ENCODE results near the gene SPINT4.
"Not testable (repeated sequence)": the region's sequence is repeated elsewhere in the genome, so short reads cannot be mapped to it uniquely, and the experiment has no call there.

The SPINT4 gene

DNA sequence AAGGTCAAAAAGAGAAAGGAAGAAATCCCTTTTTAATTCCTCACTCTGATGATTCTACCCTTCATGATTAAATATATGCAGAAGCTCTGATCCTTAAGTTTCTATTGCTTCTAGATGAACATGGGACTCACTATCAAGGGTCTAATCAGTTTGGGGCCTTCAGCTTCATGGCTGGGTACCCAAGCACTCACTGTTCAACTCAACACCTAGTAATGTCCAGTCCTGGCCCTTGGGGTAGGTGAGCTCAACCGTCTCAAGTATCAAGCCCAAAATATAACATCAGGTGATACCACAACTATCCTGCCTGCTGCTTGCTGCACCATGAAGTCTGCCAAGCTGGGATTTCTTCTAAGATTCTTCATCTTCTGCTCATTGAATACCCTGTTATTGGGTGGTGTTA, at the start of gene SPINT4:
Gene SPINT4 (plus strand): TSS at position 301 of the 400 bp plus-strand sequence. CDS start 21 bp downstream, at position 322.
- DNase-seq: no peak

GRCh38 chr20:45672765-45673164, 49.4 kb upstream of the SPINT4 start:
- DNase-seq: no peak

- no peak for DNase-seq
Measured at GRCh38 chr20:45679650-45680049, 42.5 kb upstream of the SPINT4 start.

DNA sequence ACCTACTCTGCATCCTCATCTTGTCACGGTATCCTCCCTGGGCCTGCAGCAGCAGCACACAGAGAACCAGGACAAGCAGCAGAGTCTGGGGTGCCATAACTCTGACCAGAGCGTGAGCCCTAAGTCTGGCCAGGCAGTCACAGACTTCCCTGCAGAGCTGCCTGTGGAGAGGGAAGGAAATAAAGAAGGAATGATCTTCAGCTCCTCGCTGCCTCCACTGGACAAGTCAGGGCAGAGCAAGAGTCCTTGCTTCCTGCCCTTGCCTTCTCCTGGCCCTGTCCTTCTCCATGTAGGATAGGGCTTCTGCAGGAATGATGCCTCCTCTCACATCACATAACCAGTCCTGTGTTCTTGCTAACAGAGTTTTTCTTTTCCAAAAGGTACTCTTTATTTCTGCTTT, 36.3 kb upstream of the SPINT4 start:
- DNase-seq: no peak

- DNase-seq: not testable (repeated sequence)
Measured at GRCh38 chr20:45693346-45693745, 28.8 kb upstream of the SPINT4 start.

GRCh38 chr20:45695496-45695895, 26.7 kb upstream of the SPINT4 start:
- DNase-seq: no peak

DNA sequence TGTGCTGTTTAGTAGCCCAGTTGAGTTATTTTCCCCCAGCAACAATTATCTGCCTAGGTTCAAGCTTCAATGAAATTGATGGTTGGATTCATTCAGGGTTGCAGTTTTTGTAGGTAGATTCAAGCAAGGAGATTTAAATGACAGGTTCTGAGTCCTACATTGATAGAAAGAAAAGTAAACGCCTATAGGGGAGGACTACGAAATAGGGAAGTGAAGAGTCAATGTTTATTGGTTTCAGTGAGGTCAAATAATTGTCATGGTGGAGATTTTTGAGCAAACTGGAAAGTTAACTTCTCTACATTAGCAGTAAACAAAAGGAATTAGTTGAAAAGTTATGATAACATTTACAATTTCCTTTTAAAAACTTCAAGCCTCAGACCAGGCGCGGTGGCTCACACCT, 21.0 kb upstream of the SPINT4 start:
- DNase-seq: no peak

GRCh38 chr20:45701873-45702272, 20.3 kb upstream of the SPINT4 start, which contains the start of gene WFDC13:
TSS of gene WFDC13 (plus strand) at chr20:45702038. CDS start at chr20:45702124, 86 bp downstream.
- no peak for DNase-seq

GRCh38 chr20:45704969-45705637, 17.0 kb upstream of the SPINT4 start, which contains the start of gene WFDC10B:
TSS of gene WFDC10B (minus strand) at chr20:45705019. CDS start at chr20:45685992, 19,027 bp downstream.
- peak; percentile 1 for DNase-seq

DNA sequence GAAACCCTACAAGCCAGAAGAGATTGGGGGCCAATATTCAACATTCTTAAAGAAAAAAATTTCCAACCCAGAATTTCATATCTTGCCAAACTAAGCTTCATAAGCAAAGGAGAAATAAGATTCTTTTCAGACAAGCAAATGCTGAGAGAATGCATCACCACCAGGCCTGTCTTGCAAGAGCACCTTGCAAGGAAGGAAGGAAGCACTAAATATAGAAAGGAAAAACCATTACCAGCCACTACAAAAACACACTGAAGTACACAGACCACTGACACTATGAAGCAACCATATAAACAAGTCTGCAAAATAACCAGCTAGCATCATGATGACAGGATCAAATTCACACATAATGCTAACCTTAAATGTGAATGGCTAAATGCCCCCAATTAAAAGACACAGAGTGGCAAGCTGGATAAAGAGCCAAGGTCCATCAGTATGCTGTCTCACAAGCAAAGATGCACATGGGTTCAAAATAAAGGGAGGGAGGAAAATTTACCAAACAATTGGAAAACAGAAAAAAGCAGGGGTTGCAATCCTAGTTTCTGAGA, 5.9 kb upstream of the SPINT4 start:
- DNase-seq: not testable (repeated sequence)

DNA sequence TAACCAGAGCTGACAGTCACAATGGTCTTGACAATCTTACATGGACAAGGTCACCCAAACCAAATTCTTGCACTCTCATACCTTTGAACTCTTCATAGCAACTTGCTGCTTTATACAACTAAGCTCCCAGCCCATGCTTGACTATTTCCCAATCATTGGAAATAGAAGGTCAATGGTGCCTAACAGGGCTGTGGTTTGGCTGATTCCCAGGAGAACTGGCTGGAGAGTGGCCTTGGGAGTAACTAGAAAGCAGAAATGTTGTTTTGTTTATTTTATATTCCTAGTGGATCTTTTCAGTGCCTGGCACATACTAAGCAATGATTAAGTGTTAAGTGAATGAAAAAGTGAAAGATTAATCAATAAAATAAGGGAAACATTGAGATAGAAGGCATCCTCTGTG, 3.0 kb downstream of the SPINT4 start:
- no peak for DNase-seq

GRCh38 chr20:45727044-45727443, 4.9 kb downstream of the SPINT4 start:
- no peak for DNase-seq

- no peak for DNase-seq
Measured at GRCh38 chr20:45732199-45732598, 10.1 kb downstream of the SPINT4 start.

DNA sequence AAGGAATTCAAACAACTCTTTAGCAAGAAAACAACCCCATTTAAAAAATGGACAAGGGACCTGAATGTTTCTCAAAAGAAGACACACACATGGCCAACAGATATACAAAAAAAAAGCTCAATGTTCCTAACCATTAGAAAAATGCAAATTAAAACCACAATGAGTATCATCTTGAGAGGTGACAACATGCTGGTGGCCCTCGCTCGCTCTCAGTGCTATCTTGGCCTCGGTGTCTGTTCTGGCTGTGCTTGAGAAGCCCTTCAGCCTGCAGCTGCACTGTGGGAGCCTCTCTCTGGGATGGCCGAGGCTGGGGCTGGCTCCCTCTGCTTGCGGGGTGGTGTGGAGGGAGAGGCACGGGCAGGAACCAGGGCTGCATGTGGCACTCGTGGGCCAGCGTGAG, 13.4 kb downstream of the SPINT4 start:
- DNase-seq: no peak

- DNase-seq: no peak
Measured at GRCh38 chr20:45735988-45736387, 13.8 kb downstream of the SPINT4 start.

- no peak for DNase-seq
Measured at GRCh38 chr20:45742596-45742995, 20.4 kb downstream of the SPINT4 start.

DNA sequence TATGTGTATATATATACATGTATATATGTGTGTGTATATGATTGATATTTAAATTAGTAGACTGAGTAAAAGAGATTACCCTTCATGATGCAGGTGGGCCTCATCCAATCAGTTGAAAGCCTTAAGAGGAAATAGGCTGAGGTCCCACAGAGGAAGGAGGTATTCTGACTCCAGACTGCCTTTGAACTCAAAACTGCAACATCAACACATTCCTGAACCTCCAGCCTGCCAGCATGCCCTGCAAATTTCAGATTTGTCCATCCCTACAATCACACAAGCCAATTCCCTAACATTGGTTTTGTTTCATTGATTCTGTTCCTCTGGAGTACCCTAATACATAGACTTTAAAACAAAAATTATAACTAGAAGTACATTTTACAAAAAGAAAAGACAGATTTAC, 22.9 kb downstream of the SPINT4 start:
- no peak for DNase-seq

GRCh38 chr20:45751721-45752120, 29.6 kb downstream of the SPINT4 start:
- no peak for DNase-seq

DNA sequence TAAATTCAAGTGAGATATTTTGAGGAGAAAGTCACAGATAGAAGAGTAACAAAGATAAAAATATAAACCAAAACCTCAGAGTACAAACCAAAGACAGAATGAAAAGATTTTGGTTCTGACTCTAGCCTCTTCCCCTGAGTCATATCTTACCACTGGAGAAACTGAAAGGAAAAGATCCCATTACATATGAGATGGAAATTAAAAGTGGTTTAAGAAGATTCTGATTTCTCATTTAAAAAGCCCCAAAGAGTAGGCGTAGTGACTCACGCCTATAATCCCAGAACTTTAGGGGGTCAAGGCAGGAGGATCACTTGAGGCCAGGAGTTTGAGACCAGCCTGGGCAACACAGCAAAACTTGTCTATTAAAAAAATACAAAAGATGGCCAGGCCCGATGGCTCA, 30.6 kb downstream of the SPINT4 start:
- DNase-seq: no peak

DNA sequence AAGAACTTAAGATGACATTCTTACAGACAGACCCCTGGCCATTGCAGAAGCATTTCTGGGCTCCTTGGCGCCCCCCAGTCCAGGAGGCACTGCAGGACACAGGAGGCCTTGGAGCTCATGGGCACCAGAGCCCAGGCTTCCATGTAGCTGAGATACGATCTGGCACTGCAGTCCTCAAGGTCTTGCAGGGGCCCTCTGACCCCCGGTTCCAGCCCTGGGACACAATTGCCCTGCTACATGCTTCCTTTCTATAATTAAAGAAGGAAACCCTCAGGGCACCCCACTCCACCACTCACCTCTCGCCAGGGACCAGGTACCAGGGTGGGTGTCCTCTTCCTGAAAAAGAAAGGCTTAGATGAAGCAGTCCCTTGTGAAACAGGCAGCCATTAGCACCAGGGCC, 35.9 kb downstream of the SPINT4 start:
- DNase-seq: no peak

DNA sequence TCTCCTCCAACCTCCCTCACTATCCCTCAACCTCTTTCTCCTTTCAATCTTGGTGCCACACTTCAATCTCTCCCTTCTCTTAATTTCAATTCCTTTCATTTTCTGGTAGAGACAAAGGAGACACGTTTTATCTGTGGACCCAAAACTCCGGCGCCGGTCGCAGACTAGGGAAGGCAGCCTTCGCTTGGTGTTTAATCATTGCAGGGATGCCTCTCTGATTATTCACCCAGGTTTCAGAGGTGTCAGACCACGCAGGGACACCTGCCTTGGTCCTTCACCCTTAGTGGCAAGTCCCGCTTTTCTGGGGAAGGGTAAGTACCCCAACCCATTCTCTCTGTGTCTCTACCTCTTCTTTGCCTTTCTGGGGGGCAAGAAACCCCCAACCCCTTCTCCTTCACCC, 37.8 kb downstream of the SPINT4 start:
- DNase-seq: not testable (repeated sequence)

DNA sequence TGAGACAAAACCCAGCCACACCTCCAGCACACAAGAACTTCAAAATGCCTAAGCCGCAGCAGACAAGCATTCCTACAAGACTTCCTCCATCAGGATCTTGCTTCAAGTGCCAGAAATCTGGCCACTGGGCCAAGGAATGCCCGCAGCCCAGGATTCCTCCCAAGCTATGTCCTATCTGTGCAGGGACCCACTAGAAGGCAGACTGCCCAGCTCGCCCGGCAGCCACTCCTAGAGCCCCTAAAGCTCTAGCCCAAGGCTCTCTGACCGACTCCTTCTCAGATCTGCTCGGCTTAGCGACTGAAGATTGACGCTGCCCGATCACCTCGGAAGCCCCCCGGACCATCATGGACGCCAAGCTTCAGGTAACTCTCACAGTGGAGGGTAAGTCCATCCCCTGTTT, 39.8 kb downstream of the SPINT4 start:
- DNase-seq: not testable (repeated sequence)

- not testable (repeated sequence) for DNase-seq
Measured at GRCh38 chr20:45764618-45765282, 42.6 kb downstream of the SPINT4 start.

- DNase-seq: no peak
Measured at GRCh38 chr20:45765307-45765875, 43.2 kb downstream of the SPINT4 start.

All from eye (tissue), 1 donor.